ENCODE results near the gene FBXO45. TPM values are rescaled to one million over a fixed set of nuclear protein-coding genes. Genes with fewer than 3 reads are reported as not detected.

Gene FBXO45
- total and polyA plus RNA-seq, 2 donors (not counting 1 experiment from before 2014, with no cell fraction given), result 0.98 to 4.7 TPM

- Histone ChIP-seq H4K20me1 (ENCODE audit: control insufficient read depth, insufficient read depth, low read length, poor library complexity, severe bottlenecking) (no peaks in the 10 kb centered on the region), H3K27me3 (replicated peaks in 1 of 4; ENCODE audit: control extremely low read depth in 1 of 4, control insufficient read depth in 3 of 4, insufficient read depth in 4 of 4, low read length in 3 of 4) (no peaks in the 10 kb centered on the region), H3K79me2 (ENCODE audit: control insufficient read depth, insufficient read depth, low read length) (no peaks in the 10 kb centered on the region), H3K36me3 (replicated peaks in 1 of 2; ENCODE audit: control extremely low read depth in 1 of 2, control insufficient read depth in 1 of 2, extremely low read depth in 1 of 2, insufficient read depth in 2 of 2, low read length in 1 of 2) (no peaks in the 10 kb centered on the region), H3K9me3 (ENCODE audit: control extremely low read depth in 1 of 3, control insufficient read depth in 2 of 3, insufficient read depth in 1 of 3, low read length in 2 of 3) (no peaks in the 10 kb centered on the region), H2AFZ (ENCODE audit: insufficient read depth, low read depth, low read length, poor library complexity, severe bottlenecking) (no peak overlapping the region), H3K4me1 (ENCODE audit: control insufficient read depth in 2 of 2, insufficient read depth in 2 of 2, low read length in 2 of 2) (peaks cover 0 to 3% of the 10 kb centered on the region in 2 donors), H3K27ac (ENCODE audit: low read length in 2 of 2) (no peak overlapping the region), H3K4me2 (replicated peaks; ENCODE audit: low read depth, low read length, poor library complexity, severe bottlenecking) (no peak overlapping the region), H3K9ac (ENCODE audit: low read length) (no peak overlapping the region), H3K4me3 (ENCODE audit: control extremely low read depth in 1 of 5, extremely low read depth in 1 of 5, insufficient read depth in 1 of 5, low read depth in 2 of 5, low read length in 4 of 5) (no peak overlapping the region)
- Mint-ChIP-seq H3K4me1 (peaks cover 17% of the 10 kb centered on the region), H3K4me3 (no peak overlapping the region), H3K27me3 (peaks cover 7% of the 10 kb centered on the region), H3K27ac (no peak overlapping the region), H3K9me3 (ENCODE audit: insufficient read depth) (no peaks in the 10 kb centered on the region)
- intact Hi-C loops (cut with micrococcal nuclease), result loop anchor here (10.0 kb wide), 1 partner anchor 232 kb away; no protein-coding TSS in a partner anchor
- TF ChIP-seq CTCF (IDR thresholded peaks at IDR 0.05) (no peak), EZH2 (IDR thresholded peaks at IDR 0.05; ENCODE audit: borderline replicate concordance, insufficient read depth, low read depth, low read length, poor library complexity, severe bottlenecking) (no peak)
- POLR2A ChIA-PET, result no interaction called here
- no peak for ATAC-seq (ENCODE audit: low read depth)
- WGBS (ENCODE audit: insufficient coverage), result 97% methylated on average over 5 of the region's 6 CpGs
- DNase-seq, result no peak
- CTCF ChIA-PET, result interaction anchor here (1.1 kb wide), 1 partner anchor 11 kb away, joined by 3 read pairs; no protein-coding TSS in a partner anchor
These were observed 34.2 kb downstream of the FBXO45 start for GRCh38 chr3:196602673-196603072.

DNA sequence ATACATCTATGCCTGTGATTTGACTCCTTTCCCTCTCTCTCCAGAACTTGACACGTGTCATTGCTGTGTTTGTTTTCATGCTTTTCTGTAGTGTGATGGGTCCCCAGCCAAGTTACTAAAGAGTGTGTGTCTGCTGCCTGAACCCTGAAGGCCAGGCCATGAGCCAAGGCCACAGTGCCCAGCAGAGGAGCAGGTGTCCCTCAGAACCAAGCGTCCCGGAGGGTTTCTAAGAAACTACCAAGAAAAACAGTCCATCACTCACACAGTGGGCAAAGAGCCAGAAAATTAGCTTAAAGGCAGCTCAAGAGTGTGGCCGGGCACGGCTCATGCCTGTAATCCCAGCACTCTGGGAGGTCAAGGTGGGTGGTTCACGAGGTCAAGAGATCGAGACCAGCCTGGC is 35.2 kb downstream of the FBXO45 start:
- Histone ChIP-seq H3K36me3 (replicated peaks in 1 of 2; ENCODE audit: control extremely low read depth in 1 of 2, control insufficient read depth in 1 of 2, extremely low read depth in 1 of 2, insufficient read depth in 2 of 2, low read length in 1 of 2) (no peaks in the 10 kb centered on the region), H4K20me1 (ENCODE audit: control insufficient read depth, insufficient read depth, low read length, poor library complexity, severe bottlenecking) (no peaks in the 10 kb centered on the region), H2AFZ (ENCODE audit: insufficient read depth, low read depth, low read length, poor library complexity, severe bottlenecking) (no peak overlapping the region), H3K4me2 (replicated peaks; ENCODE audit: low read depth, low read length, poor library complexity, severe bottlenecking) (no peak overlapping the region), H3K79me2 (ENCODE audit: control insufficient read depth, insufficient read depth, low read length) (no peaks in the 10 kb centered on the region), H3K4me1 (ENCODE audit: control insufficient read depth in 2 of 2, insufficient read depth in 2 of 2, low read length in 2 of 2) (no peaks in the 10 kb centered on the region), H3K9ac (ENCODE audit: low read length) (no peak overlapping the region), H3K27me3 (replicated peaks in 1 of 4; ENCODE audit: control extremely low read depth in 1 of 4, control insufficient read depth in 3 of 4, insufficient read depth in 4 of 4, low read length in 3 of 4) (no peaks in the 10 kb centered on the region), H3K9me3 (ENCODE audit: control extremely low read depth in 1 of 3, control insufficient read depth in 2 of 3, insufficient read depth in 1 of 3, low read length in 2 of 3) (peaks cover 0 to 2% (median 0%) of the 10 kb centered on the region in 3 donors), H3K4me3 (ENCODE audit: control extremely low read depth in 1 of 5, extremely low read depth in 1 of 5, insufficient read depth in 1 of 5, low read depth in 2 of 5, low read length in 4 of 5) (no peak overlapping the region), H3K27ac (ENCODE audit: low read length in 2 of 2) (no peak overlapping the region)
- intact Hi-C loops (cut with micrococcal nuclease), result loop anchor here (10.0 kb wide), 1 partner anchor 231 kb away; no protein-coding TSS in a partner anchor
- CTCF ChIA-PET, result interaction anchor here (0.7 to 1.5 kb wide), 7 partner anchors 10 to 350 kb away, joined by 3 to 6 read pairs (median 4); no protein-coding TSS in a partner anchor
- TF ChIP-seq EZH2 (IDR thresholded peaks at IDR 0.05; ENCODE audit: borderline replicate concordance, insufficient read depth, low read depth, low read length, poor library complexity, severe bottlenecking) (no peak), CTCF (IDR thresholded peaks at IDR 0.05) (no peak)
- DNase-seq, result no peak
- H3K4me3 Mint-ChIP-seq, result no peak overlapping the region
- ATAC-seq (ENCODE audit: low read depth), result no peak
- WGBS (ENCODE audit: insufficient coverage), result 68% methylated on average over 2 of the region's 7 CpGs
- peaks cover 9% of the 10 kb centered on the region for H3K4me1 Mint-ChIP-seq
- H3K27ac Mint-ChIP-seq, result no peak overlapping the region
- H3K9me3 Mint-ChIP-seq (ENCODE audit: insufficient read depth), result no peaks in the 10 kb centered on the region
- POLR2A ChIA-PET, result no interaction called here
- H3K27me3 Mint-ChIP-seq, result peaks cover 3% of the 10 kb centered on the region
